DND-41 (cell line): ENCODE measurements around the gene PIEZO2.
"Not testable (repeated sequence)": the region's sequence is repeated elsewhere in the genome, so short reads cannot be mapped to it uniquely, and the experiment has no call there.

Source experiments
- ATAC-seq: fragments of 200-7000 bp; cut with Tn5 transposase; 3 replicates; pipeline ENCODE4 v1.9.1; 2021; ENCODE audit warnings: low read depth; ENCODE audit not compliant: insufficient read depth
- DNase-seq: peaks from one replicate; pipeline ENCODE4 v3.0.0-alpha.2; 2020
- H2AFZ ChIP-seq: 2 replicates; pipeline ENCODE4 v1.6.0; 2012; ENCODE audit warnings: low read depth, low read length
- H3K27ac ChIP-seq: 2 replicates; pipeline ENCODE4 v1.5.1; 2012; ENCODE audit warnings: low read length, inconsistent platforms
- H3K27me3 ChIP-seq: fragments of 200-600 bp; sonication (generic); 2 replicates; pipeline ENCODE4 v1.6.0; 2012; ENCODE audit warnings: low read length, mild to moderate bottlenecking, inconsistent platforms; ENCODE audit not compliant: insufficient read depth, poor library complexity
- H3K36me3 ChIP-seq: 2 replicates; pipeline ENCODE4 v1.5.1; 2012; ENCODE audit warnings: low read length, inconsistent platforms; ENCODE audit not compliant: insufficient read depth
- H3K4me1 ChIP-seq: 2 replicates; pipeline ENCODE4 v1.5.1; 2012; ENCODE audit warnings: mild to moderate bottlenecking, low read length; ENCODE audit not compliant: insufficient read depth
- H3K4me2 ChIP-seq: 2 replicates; pipeline ENCODE4 v1.6.0; 2012; ENCODE audit warnings: mild to moderate bottlenecking, moderate library complexity, low read length, inconsistent platforms; ENCODE audit not compliant: insufficient read depth
- H3K4me3 ChIP-seq, 2 experiments: fragments of 200-600 bp in 1 of 2; shearing (Covaris generic) in 1 of 2; 2 replicates each; pipeline ENCODE4 v1.5.1; 2012 to 2016; ENCODE audit warnings: inconsistent platforms in 2 of 2, low read length in 2 of 2, mild to moderate bottlenecking in 2 of 2, low read depth in 1 of 2, moderate library complexity in 1 of 2
- H3K79me2 ChIP-seq: 2 replicates; pipeline ENCODE4 v1.6.0; 2012; ENCODE audit warnings: low read length, inconsistent platforms; ENCODE audit not compliant: insufficient read depth
- H3K9ac ChIP-seq: 2 replicates; pipeline ENCODE4 v1.6.0; 2012; ENCODE audit warnings: low read depth, mild to moderate bottlenecking, inconsistent platforms, low read length, moderate library complexity
- H3K9me3 ChIP-seq: 2 replicates; pipeline ENCODE4 v1.5.1; 2012; ENCODE audit warnings: low read length, moderate library complexity, mild to moderate bottlenecking, inconsistent platforms; ENCODE audit not compliant: insufficient read depth, severe bottlenecking
- H4K20me1 ChIP-seq: 2 replicates; pipeline ENCODE4 v1.6.0; 2012; ENCODE audit warnings: low read length; ENCODE audit not compliant: insufficient read depth
- CTCF ChIP-seq: IDR thresholded peaks from 2 replicates; pipeline ENCODE4 v1.5.1; 2012; ENCODE audit warnings: borderline replicate concordance, low read length, moderate library complexity, mild to moderate bottlenecking; ENCODE audit not compliant: poor library complexity, severe bottlenecking; ENCODE audit errors: extremely low read depth
- EZH2 ChIP-seq: IDR thresholded peaks from 3 replicates; pipeline ENCODE4 v1.6.1; 2012; ENCODE audit warnings: borderline replicate concordance, low read depth, mild to moderate bottlenecking, moderate library complexity, low read length, inconsistent platforms; ENCODE audit not compliant: severe bottlenecking

Gene PIEZO2

GRCh38 chr18:10923551-10924070, 225.8 kb downstream of the PIEZO2 start:
- TF ChIP-seq CTCF (no peak), EZH2 (no peak)
- no peak overlapping the region for H3K9ac ChIP-seq
- no peaks in the 10 kb centered on the region for H3K36me3 ChIP-seq
- no peaks in the 10 kb centered on the region for H3K79me2 ChIP-seq
- H2AFZ ChIP-seq, result no peak overlapping the region
- H3K27me3 ChIP-seq, result no peaks in the 10 kb centered on the region
- no peak overlapping the region for H3K4me2 ChIP-seq
- no peak for DNase-seq
- no peak for ATAC-seq
- H4K20me1 ChIP-seq, result no peaks in the 10 kb centered on the region
- H3K4me1 ChIP-seq, result no peaks in the 10 kb centered on the region
- H3K4me3 ChIP-seq, result no peak overlapping the region
- H3K9me3 ChIP-seq, result no peaks in the 10 kb centered on the region
- H3K27ac ChIP-seq, result no peak overlapping the region

- no peak for DNase-seq
- TF ChIP-seq CTCF (no peak), EZH2 (no peak)
Measured at GRCh38 chr18:10923141-10923540, 226.2 kb downstream of the PIEZO2 start.

GRCh38 chr18:10922712-10923111, 226.7 kb downstream of the PIEZO2 start:
- not testable (repeated sequence) for H3K4me2 ChIP-seq, H3K27ac ChIP-seq, H3K79me2 ChIP-seq, H3K9ac ChIP-seq, H3K36me3 ChIP-seq, H3K4me1 ChIP-seq, ATAC-seq, H4K20me1 ChIP-seq, H3K4me3 ChIP-seq, H3K9me3 ChIP-seq, DNase-seq, H3K27me3 ChIP-seq, H2AFZ ChIP-seq

More at GRCh38 chr18:10923141-10923540, 226.2 kb downstream of the PIEZO2 start:
- Histone ChIP-seq H3K27ac (no peak overlapping the region), H3K79me2 (no peaks in the 10 kb centered on the region), H3K4me2 (no peak overlapping the region), H3K27me3 (no peaks in the 10 kb centered on the region), H2AFZ (no peak overlapping the region), H3K9ac (no peak overlapping the region), H3K4me1 (no peaks in the 10 kb centered on the region), H3K9me3 (no peaks in the 10 kb centered on the region), H4K20me1 (no peaks in the 10 kb centered on the region), H3K4me3 (no peak overlapping the region), H3K36me3 (no peaks in the 10 kb centered on the region)
- ATAC-seq, result no peak

- not testable (repeated sequence) for H3K4me1 ChIP-seq, H3K36me3 ChIP-seq, H4K20me1 ChIP-seq, H2AFZ ChIP-seq, H3K9ac ChIP-seq, ATAC-seq, H3K4me3 ChIP-seq, H3K79me2 ChIP-seq, H3K27me3 ChIP-seq, H3K27ac ChIP-seq, DNase-seq, H3K4me2 ChIP-seq, H3K9me3 ChIP-seq
Measured at GRCh38 chr18:10920309-10920708, 229.1 kb downstream of the PIEZO2 start.

GRCh38 chr18:10919851-10920250, 229.5 kb downstream of the PIEZO2 start:
- no peaks in the 10 kb centered on the region for H3K9me3 ChIP-seq
- H3K4me1 ChIP-seq, result no peaks in the 10 kb centered on the region
- H3K9ac ChIP-seq, result no peak overlapping the region
- no peak overlapping the region for H3K4me2 ChIP-seq
- no peaks in the 10 kb centered on the region for H4K20me1 ChIP-seq
- no peak overlapping the region for H2AFZ ChIP-seq
- no peaks in the 10 kb centered on the region for H3K36me3 ChIP-seq
- no peaks in the 10 kb centered on the region for H3K27me3 ChIP-seq
- H3K27ac ChIP-seq, result no peak overlapping the region
- no peaks in the 10 kb centered on the region for H3K79me2 ChIP-seq
- no peak overlapping the region for H3K4me3 ChIP-seq
- TF ChIP-seq EZH2, result no peak
- TF ChIP-seq CTCF, result no peak
- ATAC-seq (no peak), DNase-seq (no peak)
